ENCODE data around the gene PIAS4.

The PIAS4 gene

GRCh38 chr19:4077800-4078684 is 70.5 kb downstream of the PIAS4 start:
- no peak for DNase-seq (ENCODE audit: low read depth in 2 of 2)

- DNase-seq (ENCODE audit: low read depth in 2 of 2) = no peak
Observed at GRCh38 chr19:4080473-4080872, 72.9 kb downstream of the PIAS4 start.

- no peak for DNase-seq (ENCODE audit: low read depth in 2 of 2)
Observed at GRCh38 chr19:4081441-4082129, 74.0 kb downstream of the PIAS4 start.

DNA sequence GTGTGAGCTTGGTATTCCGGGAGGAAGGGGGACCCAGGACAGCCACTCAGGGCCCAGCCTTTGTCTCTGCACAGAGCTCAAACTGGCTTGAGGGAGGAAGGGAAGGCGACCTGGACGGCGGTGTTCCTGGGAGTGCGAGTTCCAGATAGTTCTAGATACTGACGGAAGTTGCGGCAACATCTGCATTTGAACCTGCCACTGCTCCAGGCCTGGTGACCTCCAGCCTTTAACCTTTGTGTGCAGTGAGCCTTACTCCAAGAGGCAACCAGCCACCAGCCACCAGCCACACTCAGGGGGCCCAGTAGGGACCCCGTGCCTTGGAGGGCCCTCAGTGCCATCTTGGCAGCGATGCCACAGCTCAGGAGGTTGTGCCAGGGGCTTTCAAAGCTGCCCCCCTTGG is 74.6 kb downstream of the PIAS4 start:
- no peak for DNase-seq (ENCODE audit: low read depth in 2 of 2)

DNA sequence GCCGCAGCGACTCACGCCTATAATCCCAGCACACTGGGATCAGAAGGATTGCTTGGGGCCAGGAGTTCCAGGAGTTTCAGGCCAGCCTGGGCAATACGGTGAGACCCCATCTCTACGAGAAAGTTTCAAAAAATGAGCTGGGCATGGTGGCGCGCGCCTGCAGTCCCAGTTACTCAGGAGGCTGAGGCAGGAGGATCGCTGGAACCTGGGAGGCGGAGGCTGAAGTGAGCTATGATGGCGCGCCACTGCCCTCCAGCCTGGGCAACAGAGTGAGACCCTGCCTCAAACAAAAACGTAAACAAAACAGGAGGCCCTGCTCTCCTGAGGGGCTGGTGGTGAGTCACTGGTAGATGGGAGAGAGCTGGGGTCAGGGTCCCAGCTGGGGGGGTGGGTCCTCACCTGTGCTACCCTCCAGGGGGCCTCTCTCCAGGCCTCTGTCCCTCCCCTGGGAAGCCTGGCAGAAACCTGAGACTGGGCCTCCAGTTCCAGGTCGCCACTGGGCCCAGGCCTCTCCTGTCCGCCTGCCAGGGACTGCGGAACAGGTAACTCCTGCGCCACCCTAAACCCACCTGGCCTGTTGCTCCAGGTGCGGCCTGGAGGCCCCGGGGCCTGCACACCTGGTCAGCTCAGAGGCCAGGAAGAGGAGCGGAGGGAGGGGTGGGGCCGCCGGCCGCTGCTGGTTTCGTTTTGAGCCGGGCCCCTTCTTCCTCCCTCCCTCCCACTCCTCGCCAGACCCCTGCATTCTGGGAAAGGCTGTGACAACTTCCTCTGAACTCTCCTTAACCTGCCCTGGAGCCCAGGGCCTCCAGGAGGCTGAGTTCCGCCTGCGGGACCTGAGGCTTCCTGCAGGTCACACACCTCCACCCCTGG is 76.4 kb downstream of the PIAS4 start:
- no peak for DNase-seq (ENCODE audit: low read depth in 2 of 2)

DNA sequence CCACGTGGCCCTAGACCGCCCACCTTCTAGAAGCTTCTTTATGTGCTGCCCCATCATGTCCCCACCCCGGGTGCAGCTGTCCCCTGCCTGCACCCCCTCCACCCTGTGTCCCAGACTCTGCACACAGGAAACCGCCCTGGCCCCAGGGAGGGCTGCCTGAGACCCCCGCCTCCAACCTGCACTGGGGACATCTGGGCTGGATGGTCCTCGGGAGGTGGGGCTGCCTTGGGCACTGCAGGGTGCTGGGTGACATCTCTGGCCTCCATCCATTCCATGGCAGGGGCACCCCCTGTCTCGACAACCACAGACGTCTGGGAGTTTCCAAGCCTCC is 77.0 kb downstream of the PIAS4 start:
- no peak for DNase-seq (ENCODE audit: low read depth in 2 of 2)

GRCh38 chr19:4086411-4086867 is 78.9 kb downstream of the PIAS4 start:
- DNase-seq (ENCODE audit: low read depth in 2 of 2) = no peak

DNA sequence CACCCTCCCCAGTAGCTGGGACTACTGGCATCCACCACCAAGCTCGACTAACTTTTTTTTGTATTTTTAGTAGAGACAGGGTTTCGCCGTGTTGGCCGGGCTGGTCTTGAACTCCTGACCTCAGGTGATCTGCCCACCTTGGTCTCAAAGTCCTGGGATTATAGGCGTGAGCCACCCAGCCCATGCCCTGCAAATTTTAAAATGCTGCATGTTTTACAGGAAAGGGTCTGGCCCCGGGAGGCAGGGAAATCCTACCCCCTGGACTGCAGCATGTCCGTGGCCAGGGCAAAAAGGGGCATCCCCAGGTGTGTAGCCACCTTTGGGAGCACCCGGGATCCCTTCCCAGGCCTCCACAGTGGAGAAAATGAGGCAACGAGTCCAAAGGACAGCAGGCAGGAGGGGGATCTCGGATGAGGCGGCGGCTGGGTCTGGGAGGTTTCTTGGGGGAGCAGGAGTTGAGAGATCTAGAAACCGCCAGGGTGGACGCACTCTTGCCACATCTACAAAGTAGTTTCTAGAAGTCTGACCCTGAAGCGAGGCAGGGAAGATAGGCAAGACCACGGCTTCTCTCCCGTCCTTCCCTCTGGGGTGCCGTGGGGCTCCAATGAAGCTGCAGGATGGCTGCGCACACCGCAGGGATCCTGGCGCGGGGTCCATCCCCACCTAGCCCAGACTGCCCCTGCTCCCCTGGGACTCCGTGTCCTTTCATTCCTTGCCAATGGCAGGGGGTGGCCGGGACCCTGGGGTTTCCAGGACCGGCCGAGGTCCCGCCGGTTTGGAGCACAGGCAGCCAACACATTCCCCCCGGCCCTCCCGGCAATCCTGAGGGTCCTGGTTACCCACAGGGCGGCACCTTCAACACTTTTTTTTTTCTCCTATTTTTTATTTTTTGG is 80.5 kb downstream of the PIAS4 start:
- DNase-seq (ENCODE audit: low read depth in 2 of 2) = no peak

DNA sequence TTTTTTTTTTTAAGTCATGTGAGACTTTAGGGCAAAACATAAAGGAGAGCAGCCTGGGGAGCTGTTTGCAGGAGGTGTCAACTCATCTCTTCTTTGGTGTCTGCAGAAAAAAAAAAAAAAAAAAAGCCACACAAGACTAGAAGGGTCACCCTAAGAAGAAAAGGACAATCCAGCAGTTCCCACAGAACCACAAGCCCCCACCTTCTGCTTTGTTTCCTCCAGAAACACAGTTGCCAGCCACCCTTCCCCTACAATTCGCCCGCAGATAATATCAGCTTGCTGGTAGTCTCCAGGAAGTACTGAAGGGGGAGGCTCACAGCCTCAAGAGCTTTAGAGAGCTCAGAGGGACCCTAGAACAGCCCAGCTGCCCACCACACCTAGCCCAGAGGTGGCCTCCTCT is 81.4 kb downstream of the PIAS4 start:
- no peak for DNase-seq (ENCODE audit: low read depth in 2 of 2)

Measured in stimulated activated CD4-positive, alpha-beta T cell treated with anti-CD3 and anti-CD28 coated beads, Interleukin-4, amount 100 ng/mL, for 48 hours (primary cell).